A549 treated with AZD9567 at 1 μM for 4 hours (cell line): ENCODE data around the gene SRSF8. TPM values are rescaled to one million over a fixed set of nuclear protein-coding genes. Genes with fewer than 3 reads are reported as not detected.

ENCODE experiments used
- total RNA-seq: library from RNA; stranded (reverse); fragments of 200-300 nt; extraction: Qiagen RNA extraction; gene quantifications from 5 replicates; pipeline ENCODE4 v1.2.3, GENCODE V29; 2022; ENCODE audit not compliant: insufficient read depth

SRSF8 gene
- total RNA-seq, result 16.4 to 23.5 TPM (median 18.9 TPM) in 5 replicates

GRCh38 chr11:95066716-95067038, at the start of gene SRSF8:
Gene SRSF8 (plus strand): TSS chr11:95066919. CDS start chr11:95067227, 308 bp downstream.

GRCh38 chr11:95024958-95025357, 41.8 kb upstream of the SRSF8 start, which contains the start of gene KDM4E:
Gene KDM4E (plus strand): TSS chr11:95025258. CDS start chr11:95025558, 300 bp downstream.

GRCh38 chr11:95049122-95049521, 17.6 kb upstream of the SRSF8 start, which contains the start of gene KDM4F:
Gene KDM4F (plus strand): TSS chr11:95049422.

DNA sequence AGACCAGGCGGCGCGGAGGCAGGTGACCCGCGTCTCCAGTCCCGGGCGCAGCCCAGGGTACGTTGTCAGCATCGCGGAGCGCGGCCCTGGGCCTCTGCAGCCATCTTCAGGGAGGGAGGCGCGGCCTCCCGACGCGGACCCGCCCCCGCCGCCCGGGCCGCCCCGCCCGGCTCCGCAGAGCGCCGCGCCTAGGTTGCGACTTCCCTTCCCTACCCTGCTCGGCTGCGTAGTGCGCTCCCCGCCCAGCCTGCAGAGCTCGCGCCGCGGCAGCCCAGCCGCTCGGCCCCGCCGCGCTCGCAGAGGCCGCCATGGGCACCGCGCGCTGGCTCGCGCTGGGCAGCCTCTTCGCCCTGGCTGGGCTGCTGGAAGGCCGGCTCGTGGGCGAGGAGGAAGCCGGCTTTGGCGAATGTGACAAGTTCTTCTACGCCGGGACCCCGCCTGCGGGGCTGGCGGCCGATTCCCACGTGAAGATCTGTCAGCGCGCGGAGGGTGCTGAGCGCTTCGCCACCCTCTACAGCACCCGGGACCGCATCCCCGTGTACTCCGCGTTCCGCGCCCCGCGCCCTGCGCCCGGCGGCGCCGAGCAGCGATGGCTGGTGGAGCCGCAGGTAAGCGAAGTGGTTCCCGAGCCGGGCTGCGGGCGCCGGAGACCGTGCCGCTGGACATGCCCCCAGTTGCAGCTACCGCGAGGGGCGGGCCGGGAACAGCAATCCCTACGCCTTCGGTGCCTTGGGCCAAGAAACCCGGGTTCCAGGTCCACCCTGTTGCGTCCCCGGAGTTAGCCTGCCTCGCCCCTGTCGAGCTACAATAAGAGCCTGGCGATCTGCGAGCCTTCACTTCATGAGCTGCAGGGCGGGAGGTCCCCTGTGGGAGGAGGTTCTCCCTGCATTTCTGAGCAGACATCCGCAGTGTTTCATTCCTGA, 23.2 kb downstream of the SRSF8 start, which contains the start of gene ENDOD1:
Gene ENDOD1, plus strand, starts transcription at position 227 of the 923 bp plus-strand sequence. Its CDS starts 82 bp downstream, at position 309.

Other genes with a start within 250 kb of the SRSF8 start
- gene CWC15, start 93.4 kb upstream of the SRSF8 start, total RNA-seq, result 28.5 to 40.8 TPM (median 32.2 TPM) in 5 replicates
- 0.35 to 0.91 TPM (median 0.39 TPM) in 5 replicates for gene KDM4D, start 93.2 kb upstream of the SRSF8 start, total RNA-seq
- gene KDM4E, start 41.7 kb upstream of the SRSF8 start, total RNA-seq, result not detected in 5 replicates
- not detected in 5 replicates for gene KDM4F, start 17.5 kb upstream of the SRSF8 start, total RNA-seq
- gene ENDOD1, start 22.9 kb downstream of the SRSF8 start, total RNA-seq, result 13.5 to 20.5 TPM (median 15.5 TPM) in 5 replicates
- gene SESN3, start 164.3 kb downstream of the SRSF8 start, total RNA-seq, result 0.09 to 0.16 TPM (median 0.12 TPM) in 4 of 5 replicates, not detected in the other